Ishikawa (cell line): ENCODE measurements around the gene USP7.

Source experiments
- EP300 ChIP-seq: IDR thresholded peaks from 2 replicates; pipeline ENCODE4 v1.6.1; 2012; ENCODE audit warnings: borderline replicate concordance
- RAD21 ChIP-seq: IDR thresholded peaks from 2 replicates; pipeline ENCODE4 v1.6.1; 2012; ENCODE audit warnings: low read depth
- TAF1 ChIP-seq: IDR thresholded peaks from 2 replicates; pipeline ENCODE4 v1.6.1; 2012; ENCODE audit warnings: low read depth, mild to moderate bottlenecking

DNA sequence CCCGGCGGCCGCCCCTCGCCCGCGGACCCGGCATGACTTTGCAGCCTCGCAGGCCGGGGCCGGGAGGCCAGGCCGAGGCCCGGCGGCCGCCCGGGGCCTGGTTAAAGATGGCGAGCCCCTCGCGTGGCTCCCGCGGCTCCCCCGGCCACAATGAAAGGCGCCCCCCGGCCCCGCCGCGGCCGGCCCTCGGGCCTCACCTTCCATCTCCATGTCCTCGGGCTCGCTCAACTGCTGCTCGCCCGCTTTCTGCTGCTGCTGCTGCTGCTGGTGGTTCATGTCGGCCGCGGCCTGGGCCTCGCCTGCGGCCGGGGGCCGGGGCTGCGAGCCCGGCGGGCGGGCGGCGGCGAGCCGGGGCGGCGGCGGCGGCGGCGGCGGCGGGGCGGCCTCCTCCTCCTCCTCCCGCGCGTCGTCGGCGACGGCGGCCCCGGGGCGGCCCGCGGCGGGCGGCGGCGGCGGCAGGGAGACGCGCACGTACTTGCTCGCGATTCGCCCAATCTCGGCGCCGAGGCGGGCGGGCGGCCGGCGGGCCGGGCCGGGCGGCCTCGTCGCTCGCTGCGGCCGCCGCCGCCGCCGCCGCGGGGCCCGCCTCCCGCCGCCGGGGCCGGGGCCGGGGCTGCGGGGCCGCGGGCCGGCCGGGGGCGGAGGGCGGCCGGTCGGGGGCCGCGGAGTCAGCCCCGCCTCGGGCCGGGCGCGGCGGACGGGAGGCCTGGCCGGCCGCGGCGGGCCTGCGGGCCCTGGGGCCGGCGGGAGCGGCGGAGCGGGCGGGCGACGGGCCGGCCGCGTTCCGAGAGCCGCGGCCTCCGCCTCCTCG, 491 bp downstream of the USP7 start:
- TF ChIP-seq TAF1 = no peak
- no peak for TF ChIP-seq RAD21
- TF ChIP-seq EP300 = no peak
